Cardiac fibroblast (primary cell): Measurements from ENCODE around the gene SRPRB.

Experiments used
- DNase-seq, 2 donors: peaks; one replicate each; pipeline versions ENCODE4 v3.0.0 to v3.0.0-alpha.2; 2010; ENCODE audit warnings: low read depth in 2 of 2
- H3K4me3 ChIP-seq, 2 donors: replicated peaks in 1 of 2; 1 replicate in 1 of 2; 2 replicates in 1 of 2; pipeline ENCODE4 v1.5.1; 2011; ENCODE audit warnings: low read depth in 2 of 2, low read length in 2 of 2, mild to moderate bottlenecking in 2 of 2, moderate library complexity in 1 of 2
- CTCF ChIP-seq: IDR thresholded peaks from one replicate; pipeline ENCODE4 v1.5.1; 2011; ENCODE audit warnings: low read depth, mild to moderate bottlenecking, low read length, inconsistent platforms

Gene SRPRB

GRCh38 chr3:133840767-133841166 lies 35.2 kb downstream of the SRPRB start:
- H3K4me3 ChIP-seq = no peak overlapping the region
- no peak for TF ChIP-seq CTCF
- DNase-seq = no peak

- no peak overlapping the region for H3K4me3 ChIP-seq
- TF ChIP-seq CTCF = no peak
- no peak for DNase-seq
Measured at GRCh38 chr3:133841196-133841595, 35.6 kb downstream of the SRPRB start.

GRCh38 chr3:133842158-133842557 lies 36.5 kb downstream of the SRPRB start:
- TF ChIP-seq CTCF = no peak
- no peak overlapping the region for H3K4me3 ChIP-seq
- DNase-seq = no peak

GRCh38 chr3:133843634-133844033 lies 38.0 kb downstream of the SRPRB start:
- peak; percentile 29 to 81 for DNase-seq
- no peak overlapping the region for H3K4me3 ChIP-seq
- TF ChIP-seq CTCF = no peak

GRCh38 chr3:133845127-133845526 lies 39.5 kb downstream of the SRPRB start:
- H3K4me3 ChIP-seq = no peak overlapping the region
- no peak for DNase-seq
- no peak for TF ChIP-seq CTCF

- H3K4me3 ChIP-seq = no peak overlapping the region
- no peak for DNase-seq
- TF ChIP-seq CTCF = no peak
Measured at GRCh38 chr3:133849346-133849745, 43.7 kb downstream of the SRPRB start.

GRCh38 chr3:133850034-133850433 lies 44.4 kb downstream of the SRPRB start:
- H3K4me3 ChIP-seq = no peak overlapping the region
- no peak for DNase-seq
- no peak for TF ChIP-seq CTCF
